DMS79 (cell line): ENCODE measurements around the gene ABLIM2.

Experiments
- DNase-seq: peaks from one replicate; lab custom pipeline; 2025; lab: John Stamatoyannopoulos, UW

The ABLIM2 gene

GRCh38 chr4:8101213-8102075, 57.2 kb downstream of the ABLIM2 start:
- DNase-seq = no peak

GRCh38 chr4:8099981-8100464, 58.6 kb downstream of the ABLIM2 start:
- no peak for DNase-seq

GRCh38 chr4:8098506-8098905, 60.1 kb downstream of the ABLIM2 start:
- no peak for DNase-seq

GRCh38 chr4:8097721-8098345, 60.8 kb downstream of the ABLIM2 start:
- no peak for DNase-seq

GRCh38 chr4:8097141-8097541, 61.5 kb downstream of the ABLIM2 start:
- no peak for DNase-seq

GRCh38 chr4:8096690-8097061, 61.9 kb downstream of the ABLIM2 start:
- no peak for DNase-seq

- no peak for DNase-seq
Measured at GRCh38 chr4:8095956-8096689, 62.5 kb downstream of the ABLIM2 start.

GRCh38 chr4:8093587-8094274, 64.9 kb downstream of the ABLIM2 start:
- DNase-seq = no peak

- no peak for DNase-seq
Measured at GRCh38 chr4:8092282-8092681, 66.3 kb downstream of the ABLIM2 start.

- DNase-seq = no peak
Measured at GRCh38 chr4:8090744-8091301, 67.8 kb downstream of the ABLIM2 start.

- DNase-seq = no peak
Measured at GRCh38 chr4:8090312-8090711, 68.3 kb downstream of the ABLIM2 start.

- DNase-seq = no peak
Measured at GRCh38 chr4:8089862-8090261, 68.8 kb downstream of the ABLIM2 start.

- no peak for DNase-seq
Measured at GRCh38 chr4:8088966-8089491, 69.6 kb downstream of the ABLIM2 start.

GRCh38 chr4:8087921-8088495, 70.6 kb downstream of the ABLIM2 start:
- DNase-seq = no peak

GRCh38 chr4:8086783-8087445, 71.7 kb downstream of the ABLIM2 start:
- DNase-seq = no peak

GRCh38 chr4:8085491-8086117, 73.0 kb downstream of the ABLIM2 start:
- DNase-seq = no peak

GRCh38 chr4:8084712-8085490, 73.7 kb downstream of the ABLIM2 start:
- no peak for DNase-seq

GRCh38 chr4:8084031-8084660, 74.5 kb downstream of the ABLIM2 start:
- no peak for DNase-seq
